GM10847 (cell line): ENCODE results near the gene SPPL2A.
A peak's percentile ranks its signal among the peaks of the same experiment; 100 is the strongest.

Experiments
- POLR2A ChIP-seq: IDR thresholded peaks from 2 replicates; pipeline ENCODE4 v1.6.1; 2011; ENCODE audit not compliant: insufficient read length; ENCODE audit errors: extremely low read depth

SPPL2A gene

DNA sequence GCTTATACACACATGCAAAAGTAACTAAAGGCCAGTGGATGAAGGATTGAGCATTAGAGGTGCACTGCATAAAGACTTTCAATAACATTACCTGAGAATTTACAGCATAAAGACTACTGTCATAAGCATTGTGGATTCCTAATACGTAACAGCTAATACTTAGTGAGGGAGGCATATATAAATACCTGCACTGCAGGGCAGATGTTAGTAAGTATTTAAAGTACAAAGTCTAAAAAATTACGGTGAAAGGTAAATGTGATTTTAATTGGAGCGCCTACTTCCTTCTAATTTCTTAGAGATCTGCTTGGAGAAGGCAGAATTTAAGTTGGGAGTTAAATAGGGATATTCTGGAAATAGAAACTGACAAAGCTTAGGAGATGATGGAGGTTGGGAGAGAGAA, 53.5 kb downstream of the SPPL2A start:
- no peak for TF ChIP-seq POLR2A

DNA sequence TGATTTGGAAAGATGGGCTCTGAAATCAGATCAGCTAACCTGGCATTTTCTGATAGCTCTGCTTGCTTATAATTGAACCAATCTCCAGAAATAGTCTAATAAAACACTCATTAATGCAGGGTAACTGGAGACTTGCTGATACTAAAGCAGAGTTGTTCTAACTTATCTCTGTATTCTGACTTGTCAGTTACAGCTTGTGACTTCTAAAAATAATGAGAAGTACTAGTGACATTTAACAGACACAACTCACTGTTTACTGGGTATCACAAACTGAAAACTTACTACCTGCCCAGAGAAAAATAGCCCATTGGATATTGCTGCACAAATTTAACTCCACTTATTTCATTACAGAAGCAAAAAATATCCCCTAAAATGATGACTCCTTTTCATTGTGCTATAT, 54.9 kb downstream of the SPPL2A start:
- TF ChIP-seq POLR2A = no peak

DNA sequence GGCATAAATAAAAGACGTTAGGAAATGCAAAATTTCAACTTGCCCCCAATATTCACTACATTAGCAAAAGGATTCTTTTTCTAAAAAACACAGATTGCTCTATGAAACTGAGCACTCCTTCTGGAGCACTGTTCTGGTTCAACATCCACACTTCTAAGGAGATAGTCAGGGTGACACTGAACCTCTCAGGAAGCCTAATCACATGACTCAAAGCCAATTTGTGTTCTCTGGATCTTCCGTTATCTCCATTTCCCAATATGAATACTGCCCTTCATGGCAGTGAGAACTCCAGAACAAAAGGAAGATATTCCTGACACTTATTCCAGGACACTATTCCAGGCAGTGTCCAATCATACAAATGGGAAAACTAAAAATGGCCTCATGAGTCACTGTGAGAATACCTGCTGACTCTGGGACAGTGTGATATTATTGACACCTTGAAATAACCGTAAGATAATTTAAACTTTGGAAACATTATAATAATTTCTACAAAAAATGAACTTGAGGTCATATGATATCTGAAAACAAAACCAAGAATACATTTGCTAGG, 57.6 kb downstream of the SPPL2A start:
- no peak for TF ChIP-seq POLR2A

DNA sequence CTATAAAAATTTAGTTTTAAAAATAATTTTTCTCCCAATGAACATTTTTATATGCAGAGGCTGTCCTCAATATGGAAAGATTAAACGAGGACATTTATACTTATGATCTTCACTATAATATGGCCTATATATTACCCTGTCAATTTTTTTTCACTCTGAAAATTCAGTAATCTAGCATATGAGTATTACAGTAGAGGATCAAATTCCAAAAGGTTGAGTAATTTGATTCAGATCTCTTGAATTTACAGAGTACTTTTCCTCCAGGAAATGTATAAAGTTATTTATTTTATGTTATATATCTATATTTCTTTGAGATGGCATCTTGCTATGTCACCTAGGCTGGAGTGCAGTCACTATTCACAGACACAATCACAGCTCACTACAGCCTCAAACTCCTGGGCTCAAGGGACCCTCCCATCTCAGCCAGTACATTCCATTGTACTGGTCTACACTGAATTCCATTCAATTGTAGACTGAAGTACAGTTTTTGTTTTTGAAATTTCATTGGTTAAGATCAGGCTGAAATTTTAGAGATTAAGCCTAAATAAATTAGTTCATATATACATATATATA, 62.7 kb downstream of the SPPL2A start:
- TF ChIP-seq POLR2A = no peak

DNA sequence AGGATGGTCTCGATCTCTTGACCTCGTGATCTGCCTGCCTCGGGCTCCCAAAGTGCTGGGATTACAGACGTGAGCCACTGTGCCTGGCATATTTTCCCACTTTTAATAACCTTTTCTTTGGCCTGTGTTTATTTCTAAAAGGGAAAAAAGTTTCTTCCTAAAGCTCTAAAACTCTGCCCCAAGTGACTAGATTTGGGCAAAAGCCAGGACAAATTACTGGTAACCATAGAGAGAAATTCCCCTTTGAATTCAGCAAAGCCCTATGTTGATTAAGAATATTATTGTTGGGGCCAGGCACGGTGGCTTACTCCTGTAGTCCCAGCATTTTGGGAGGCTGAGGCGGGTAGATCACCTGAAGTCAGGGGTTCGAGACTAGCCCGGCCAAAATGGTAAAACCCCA, 67.4 kb downstream of the SPPL2A start:
- no peak for TF ChIP-seq POLR2A

DNA sequence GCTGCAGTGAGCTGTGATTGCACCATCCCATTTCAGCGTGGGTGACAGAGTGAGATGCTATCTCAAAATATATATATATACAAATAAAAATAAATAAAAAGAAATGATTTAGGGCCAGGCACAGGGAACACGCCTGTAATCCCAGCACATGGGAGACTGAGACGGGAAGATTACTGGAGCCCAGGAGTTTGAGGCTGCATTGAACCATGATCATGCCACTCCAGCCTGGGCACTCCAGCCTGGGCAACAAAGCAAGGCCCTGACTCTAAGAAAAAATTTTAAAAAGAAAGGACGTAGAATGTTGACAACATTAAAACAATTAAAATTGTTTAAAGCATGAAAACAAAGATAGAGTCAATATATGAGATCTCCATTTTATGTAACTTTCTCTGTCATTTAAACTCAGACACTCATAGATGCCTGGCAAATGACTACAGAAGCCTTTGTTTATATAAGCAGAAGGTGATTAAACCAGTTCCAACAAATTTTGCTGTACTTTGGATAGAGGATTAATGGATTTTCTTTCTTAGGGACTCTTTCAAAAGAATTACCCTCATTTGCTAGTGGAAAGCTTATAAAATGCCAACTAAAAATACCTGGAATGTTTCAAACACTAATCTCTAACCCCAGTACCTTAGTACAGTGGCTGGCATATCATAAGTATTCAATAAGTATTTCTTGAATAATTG, 68.3 kb downstream of the SPPL2A start:
- no peak for TF ChIP-seq POLR2A

DNA sequence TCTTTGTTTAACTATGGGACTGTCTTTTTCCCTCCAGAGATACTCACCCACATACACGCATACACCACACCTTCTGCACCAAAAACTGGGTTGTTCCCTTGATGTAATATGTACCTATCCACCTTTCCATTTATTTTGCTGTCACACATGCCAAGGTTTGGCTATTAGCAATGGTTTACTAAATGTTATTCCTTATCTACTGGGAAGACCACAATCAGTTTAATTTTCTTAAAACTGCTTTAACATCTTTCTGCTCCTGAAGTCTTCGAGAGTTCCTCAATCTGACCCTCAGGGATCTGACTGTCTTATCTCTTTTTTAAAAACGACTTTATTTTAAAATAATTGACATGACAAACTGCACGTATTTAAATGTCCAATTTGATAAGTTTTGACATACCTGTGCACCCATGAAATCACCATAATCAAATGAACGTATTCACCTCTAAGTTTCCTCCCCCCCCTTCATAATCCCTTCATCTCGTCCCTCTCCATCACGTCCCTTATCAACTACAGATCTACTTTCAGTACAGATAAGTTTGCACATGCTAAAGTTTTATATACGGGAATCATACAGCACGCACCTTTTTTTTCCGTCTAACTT, 78.1 kb downstream of the SPPL2A start:
- no peak for TF ChIP-seq POLR2A

DNA sequence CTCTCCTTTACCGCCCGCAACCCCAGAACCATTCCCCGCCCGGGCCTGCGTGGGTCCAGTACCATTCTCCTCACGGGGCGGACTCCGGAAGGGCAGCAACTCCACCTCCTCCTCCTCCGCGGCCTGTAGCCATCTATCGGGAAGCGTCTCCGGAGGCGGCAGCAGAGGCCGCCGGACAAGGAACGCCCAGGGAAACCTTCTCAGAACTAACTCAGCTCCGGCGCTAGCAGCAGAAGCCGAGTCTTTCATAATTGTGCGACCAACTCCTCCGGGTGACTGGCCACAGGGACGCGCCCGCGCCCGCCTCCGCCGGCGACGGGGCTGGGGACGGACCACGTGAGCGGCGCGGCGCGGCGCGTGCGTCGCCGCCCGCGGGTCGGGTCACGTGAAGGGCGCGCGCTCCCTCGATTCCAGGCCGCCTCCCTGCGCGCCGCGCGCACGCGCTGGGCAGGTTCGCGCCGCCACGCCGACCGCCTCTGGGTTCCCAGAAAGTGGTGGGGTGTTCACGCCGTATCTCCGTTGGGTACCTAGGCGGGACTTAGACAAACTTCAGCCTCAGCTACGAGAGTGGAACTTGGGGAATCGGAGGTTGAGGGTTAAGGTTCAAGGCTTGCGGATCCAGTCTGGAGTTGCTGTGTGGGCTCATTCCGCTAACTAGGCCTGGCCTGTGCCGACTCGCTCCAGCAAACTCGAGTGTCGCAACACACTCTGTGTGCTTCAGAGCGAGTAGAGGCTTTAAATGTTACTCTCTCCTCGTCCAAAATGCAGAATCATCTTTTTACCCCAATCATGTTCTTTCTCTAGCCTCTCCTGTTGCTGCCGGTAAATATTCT, 78.8 kb downstream of the SPPL2A start, which contains the start of gene TRPM7:
Gene TRPM7 (minus strand): TSS at position 329 of the 833 bp plus-strand sequence. CDS start 264 bp downstream, at position 65.
- peak; percentile 90 for TF ChIP-seq POLR2A

DNA sequence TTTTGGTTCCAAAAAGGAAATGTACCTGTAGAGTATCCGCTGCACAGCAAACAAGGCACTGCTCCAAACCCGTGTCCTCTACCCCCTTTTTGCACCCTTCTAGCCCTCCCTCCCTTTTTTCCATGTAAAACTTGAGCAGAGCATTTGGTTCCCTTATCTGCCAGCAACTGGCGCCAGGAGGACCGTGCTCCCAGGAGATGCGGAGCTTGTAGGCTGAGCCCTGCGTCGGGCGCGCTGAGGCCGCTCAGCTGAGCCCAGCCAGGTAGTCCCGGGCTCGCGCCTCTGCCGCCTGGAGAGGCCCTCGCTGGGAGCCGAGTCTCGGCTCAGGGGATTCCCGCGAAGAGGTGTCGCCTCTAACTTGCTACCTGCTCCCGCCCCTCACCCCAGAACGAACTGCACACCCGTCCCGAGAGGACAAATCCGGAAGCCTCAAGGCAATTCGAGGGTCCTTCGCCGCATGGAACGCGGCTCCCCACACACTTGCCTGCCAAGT, 79.5 kb downstream of the SPPL2A start:
- no peak for TF ChIP-seq POLR2A

DNA sequence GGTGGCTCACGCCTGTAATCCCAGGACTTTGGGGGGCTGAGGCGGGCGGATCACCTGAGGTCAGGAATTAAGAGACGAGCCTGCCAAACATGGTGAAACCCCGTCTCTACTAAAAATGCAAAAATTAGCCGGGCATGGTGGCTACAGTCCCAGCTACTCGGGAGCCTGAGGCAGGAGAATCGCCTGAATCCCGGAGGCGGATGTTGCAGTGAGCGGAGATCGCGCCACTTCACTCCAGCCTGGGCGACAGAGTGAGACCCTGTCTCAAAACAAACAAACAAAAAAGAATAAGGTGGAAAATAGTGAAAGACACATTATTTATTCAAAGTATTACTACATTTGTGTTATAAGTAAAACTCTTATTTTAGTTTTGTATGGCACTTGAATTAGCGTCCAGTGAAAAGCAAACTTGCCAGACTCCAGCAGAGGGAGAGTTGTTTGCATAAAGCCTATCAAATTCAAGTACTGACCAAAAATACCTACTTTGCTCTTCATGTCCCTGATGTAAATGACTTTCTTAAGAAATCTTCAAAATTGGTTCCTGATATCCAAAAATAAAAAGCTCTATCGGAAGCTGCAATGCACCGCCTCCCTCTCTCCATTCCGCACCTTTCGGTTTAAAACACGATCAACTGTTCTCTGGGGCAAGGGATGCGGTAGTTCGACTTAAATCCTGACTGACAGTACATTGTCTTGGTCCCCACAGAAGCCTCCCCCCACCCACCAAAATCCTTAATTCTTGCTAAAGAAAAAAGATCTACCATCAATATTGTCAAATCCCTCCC, 80.1 kb downstream of the SPPL2A start:
- no peak for TF ChIP-seq POLR2A

DNA sequence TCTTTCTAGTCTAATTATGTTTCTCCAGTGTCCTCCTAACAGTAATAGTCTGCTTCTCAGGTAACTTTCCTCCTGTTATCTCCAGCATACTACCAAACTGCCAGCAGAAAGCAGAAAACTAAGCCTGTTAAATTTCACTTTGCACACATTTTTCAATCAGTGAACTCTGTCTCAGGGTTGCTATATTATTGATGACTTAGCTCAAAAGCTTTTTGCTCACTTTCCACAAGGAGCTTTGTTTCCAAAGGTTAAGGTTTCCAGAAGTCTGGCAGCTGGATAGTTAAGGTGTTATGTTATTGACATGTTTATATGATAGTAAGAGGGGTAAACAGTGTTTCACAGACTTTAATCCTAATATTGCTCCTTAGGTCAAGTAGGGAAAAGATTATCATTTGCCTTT, 84.0 kb downstream of the SPPL2A start:
- TF ChIP-seq POLR2A = no peak

DNA sequence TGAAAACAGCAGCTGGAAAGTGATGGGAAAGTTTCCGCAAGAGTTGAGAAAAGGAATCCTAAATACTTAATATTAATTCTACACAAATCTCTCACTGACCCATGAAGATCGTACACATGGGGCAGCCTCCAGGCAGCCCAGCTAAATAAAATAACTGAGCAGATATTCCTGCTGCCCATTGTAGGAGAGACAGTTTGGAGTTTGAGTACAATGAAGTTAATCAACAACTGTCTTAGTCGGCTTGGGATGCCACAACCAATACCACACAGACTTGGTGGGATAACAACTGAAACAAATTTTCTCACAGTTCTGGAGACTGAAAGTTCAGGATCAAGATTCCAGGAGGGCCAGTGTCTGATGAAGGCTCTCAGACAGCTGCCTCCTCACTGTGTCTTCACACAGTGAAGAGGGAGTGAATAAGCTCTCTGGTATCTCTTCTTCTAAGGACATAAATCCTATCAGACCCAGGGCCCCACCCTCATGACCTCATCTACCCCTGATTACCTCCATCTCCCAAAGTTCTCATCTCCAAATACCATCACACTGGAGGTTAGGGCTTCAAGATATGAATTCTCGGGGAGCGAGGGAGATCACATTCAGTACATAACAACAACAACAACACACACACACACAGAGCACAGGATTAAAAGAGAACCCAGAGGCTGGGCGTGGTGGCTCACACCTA, 88.6 kb downstream of the SPPL2A start:
- no peak for TF ChIP-seq POLR2A

DNA sequence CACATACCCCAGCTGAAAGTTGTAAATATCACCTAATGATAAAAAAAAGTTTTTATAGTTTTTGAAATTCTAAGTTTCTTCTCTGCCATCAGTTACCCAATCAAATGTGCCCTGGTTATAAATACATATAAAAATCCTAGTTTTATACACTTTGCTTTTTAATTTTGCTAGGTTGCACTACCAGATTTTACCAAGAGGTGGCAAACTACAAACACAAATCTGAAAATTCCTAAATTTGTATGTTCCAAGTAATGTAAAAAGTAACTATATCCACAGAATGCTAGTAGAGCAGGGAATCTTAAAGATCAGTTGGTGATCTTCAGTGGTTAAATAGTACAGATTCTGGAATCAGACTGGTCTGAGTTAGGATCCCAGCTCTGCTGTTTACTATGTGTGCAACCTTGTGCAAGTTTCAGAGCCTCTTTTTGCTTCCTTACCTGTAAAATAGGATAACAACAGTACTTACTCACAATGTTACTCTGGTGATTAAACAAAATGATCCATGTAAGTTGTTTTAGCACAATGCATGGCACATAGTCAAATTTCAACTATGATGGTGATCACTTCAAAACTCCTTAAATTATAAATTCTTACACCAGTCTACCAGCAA, 89.9 kb downstream of the SPPL2A start:
- TF ChIP-seq POLR2A = no peak
